Activated CD8-positive, alpha-beta memory T cell treated with anti-CD3 and anti-CD28 coated beads for 4 hours (primary cell): Measurements from ENCODE around the gene FAM193B.
"Not testable (repeated sequence)": the region's sequence is repeated elsewhere in the genome, so short reads cannot be mapped to it uniquely, and the experiment has no call there.

Experiments used
- DNase-seq, 2 donors: peaks; one replicate each; pipeline ENCODE4 v3.0.0-alpha.2; 2020; ENCODE audit warnings: low read depth in 2 of 2

The FAM193B gene

DNA sequence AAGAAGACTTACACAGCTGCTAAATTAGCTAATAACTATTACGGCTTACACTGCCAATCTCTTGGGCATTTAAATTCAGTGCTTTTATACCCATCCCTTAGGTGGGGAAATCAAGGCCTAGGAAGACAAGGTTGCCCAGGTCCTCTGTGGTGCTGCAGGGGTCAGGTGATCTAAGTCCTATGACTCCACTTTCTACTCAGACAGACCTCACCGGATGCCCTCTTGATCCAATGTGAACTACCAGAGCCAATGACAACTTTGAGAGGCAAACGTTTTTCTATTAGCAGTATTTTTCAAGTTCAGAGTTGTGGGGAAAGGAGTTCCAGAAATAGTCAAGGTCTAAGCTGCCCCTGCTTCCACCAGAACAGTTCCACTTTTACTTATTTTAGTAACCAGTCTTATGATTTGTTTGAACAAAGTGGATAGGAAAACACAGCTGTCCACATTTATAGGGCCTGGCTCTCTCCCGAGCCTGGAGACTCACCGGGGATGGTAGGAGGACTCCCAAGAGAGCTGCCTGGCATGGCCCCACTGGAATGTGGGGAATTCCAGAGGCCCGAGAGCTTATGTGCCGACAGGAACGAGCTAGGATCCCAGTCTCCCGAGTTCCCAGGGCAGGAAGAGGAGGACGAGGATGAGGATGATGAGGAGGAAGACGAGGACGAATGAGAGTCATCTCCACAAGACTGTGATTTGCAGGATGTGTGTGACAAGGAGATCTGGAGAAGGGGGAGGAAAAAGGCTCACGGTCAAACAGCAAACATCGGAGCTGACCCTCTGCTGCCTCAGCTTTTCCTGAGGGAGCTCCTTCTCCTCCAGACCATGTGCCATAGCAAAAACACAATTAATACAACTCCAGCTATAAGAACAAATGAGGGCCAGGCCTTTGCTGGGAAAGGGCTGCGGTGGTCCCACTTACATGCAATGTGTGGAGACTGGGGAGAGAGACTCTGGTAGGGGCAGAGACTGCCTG, 16.7 kb downstream of the FAM193B start:
- DNase-seq: no peak

DNA sequence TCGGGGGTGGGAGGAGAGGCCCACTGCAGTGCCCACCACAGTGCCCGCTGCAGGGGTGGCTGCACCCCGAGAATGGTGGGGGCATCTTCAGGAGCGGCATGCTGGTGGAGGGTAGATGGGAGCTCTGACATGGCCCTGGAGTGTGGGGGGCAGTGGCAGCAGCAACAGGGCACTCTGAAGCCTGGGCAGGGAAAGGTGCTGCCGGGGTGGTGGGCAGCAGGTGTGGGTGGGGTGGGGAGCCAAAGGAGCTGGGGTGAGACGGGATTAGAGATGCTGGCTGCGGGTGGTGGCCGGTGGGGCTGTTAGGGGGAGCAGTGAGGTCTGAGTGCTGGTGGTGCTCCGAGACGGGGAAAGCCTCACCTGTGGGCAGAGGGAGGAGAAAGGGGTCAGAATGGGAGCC, 18.0 kb downstream of the FAM193B start:
- no peak for DNase-seq

DNA sequence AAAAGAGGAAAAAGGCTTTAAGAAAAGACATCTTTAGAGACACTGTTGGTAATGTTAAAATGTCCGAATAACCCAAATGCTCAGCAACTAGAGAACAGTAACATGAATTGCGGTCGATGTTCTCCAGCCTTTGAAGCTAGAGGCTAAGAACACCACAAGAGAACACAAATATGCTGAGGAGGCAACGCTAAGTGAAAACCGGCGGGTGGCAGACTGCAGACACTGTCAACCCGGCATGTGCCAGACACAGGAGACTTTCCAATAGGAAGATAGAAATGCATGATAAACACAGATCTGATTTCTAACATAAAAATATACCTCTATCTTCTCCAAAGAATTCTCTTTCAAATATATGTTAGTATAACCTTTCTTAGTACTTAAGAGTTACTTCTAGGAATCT, 19.2 kb downstream of the FAM193B start:
- DNase-seq: no peak

DNA sequence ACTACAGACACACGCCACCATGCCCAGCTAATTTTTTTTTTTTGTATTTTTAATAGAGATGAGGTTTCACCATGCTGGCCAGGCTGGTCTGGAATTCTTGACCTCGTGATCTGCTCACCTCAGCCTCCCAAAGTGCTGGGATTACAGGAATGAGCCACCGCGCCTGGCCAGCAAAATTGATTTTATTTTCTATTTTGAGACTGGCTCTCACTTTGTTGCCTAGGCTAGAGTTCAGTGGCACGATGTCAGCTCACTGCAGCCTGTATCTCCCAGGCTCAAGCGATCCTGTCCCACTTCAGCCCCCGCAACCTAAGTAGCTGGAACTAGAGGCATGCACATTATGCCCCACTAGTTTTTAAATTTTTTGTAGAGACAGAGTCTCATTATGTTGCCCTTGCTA, 19.9 kb downstream of the FAM193B start:
- not testable (repeated sequence) for DNase-seq

DNA sequence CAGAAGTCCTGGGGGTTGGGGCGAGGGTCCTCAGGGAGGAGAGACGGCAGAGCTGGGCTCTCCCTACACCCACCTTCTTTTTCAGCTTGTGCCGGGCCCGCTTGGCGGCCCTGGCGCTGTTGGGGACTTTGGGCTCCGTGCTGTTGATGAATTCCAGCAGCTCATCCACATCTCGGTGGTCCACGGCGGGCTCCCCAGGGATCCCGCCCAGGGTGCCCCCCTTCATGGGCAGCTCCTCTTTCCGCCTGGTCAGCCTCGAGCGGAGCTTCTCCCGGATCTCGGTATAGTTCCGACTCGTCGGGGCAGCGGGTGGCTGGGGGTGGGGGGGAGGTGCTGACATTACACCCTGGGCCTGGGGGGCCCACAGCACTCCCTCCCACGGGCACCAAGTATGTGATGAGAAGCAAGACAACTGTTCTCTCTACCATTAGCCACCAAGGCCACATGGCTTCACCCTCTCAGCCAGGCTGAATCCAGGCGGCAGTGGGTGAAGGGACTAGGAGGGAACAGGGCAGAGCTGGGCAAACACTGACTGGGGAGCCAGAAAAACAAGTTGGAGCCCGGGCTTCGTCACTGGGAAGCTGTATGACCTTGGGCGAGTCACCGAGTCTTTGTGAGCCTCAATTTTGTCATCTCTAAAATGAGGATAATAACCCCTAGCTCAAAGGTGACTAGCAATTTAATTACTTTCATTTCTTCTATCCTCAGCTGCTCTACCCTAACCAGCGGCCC, 23.0 kb downstream of the FAM193B start:
- DNase-seq: no peak

DNA sequence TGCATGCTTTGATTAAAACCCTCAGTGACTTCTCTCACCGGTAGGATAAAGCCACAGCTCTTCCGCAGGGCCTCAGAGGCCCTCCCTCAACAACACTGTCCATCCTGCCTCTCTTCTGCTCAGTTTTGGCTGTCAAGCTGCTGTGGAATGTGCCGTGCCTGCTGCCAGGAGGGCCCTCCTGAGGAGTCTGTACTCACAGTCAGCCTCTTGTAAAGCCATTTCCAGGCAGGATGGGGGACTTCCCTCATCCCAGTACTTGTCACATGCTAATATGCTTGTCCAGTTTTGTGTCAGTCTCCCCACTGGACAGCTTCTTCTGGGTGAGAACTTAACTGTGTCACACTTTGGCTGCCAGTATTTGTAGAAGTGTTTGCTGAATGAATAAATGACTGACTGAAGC, 23.7 kb downstream of the FAM193B start:
- DNase-seq: no peak

DNA sequence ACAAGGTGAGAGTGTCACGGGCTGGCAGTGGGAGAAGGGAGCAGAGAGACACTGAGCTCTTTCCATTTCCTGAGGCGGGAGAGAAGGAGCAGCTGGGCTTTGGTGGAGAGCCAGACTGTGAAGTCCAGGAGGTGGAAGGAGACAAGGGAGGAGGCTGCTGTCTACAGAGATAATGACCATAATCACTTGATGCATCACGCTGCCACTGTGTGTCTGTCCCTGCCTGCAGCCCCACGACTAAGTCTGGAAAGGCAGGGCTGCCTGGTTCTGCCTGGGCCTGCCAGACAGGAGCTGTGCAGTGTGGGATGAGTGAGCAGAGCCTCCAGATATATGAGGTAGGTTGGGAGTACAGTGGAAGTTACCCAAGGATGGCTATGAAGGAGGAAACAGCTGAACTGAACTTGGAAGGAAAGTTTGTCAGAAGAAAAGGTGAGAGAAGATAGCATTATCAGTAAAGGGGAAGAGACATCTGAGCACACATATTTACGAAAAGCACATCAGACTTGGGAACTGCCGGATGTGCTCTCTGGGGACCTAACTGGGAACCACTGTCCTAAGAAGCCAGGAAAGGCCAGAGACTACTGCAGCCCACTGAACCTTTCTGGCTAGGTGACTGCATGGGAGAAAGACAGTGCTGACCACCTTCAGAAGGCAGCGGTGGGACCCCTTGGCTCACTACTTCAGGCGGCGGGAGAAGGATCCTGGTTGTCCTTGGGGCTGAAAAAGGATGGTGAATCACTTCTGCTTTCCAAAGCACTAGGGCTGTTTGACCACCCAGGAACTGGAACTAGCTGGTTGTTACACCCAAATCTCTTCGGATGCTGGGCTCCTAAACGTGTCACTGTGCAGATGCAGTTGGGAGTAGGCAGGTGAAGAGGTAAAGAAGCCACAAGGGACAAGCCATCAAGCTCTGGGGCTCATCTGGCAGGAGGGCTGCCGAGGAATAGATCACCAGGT, 24.8 kb downstream of the FAM193B start:
- DNase-seq: no peak

DNA sequence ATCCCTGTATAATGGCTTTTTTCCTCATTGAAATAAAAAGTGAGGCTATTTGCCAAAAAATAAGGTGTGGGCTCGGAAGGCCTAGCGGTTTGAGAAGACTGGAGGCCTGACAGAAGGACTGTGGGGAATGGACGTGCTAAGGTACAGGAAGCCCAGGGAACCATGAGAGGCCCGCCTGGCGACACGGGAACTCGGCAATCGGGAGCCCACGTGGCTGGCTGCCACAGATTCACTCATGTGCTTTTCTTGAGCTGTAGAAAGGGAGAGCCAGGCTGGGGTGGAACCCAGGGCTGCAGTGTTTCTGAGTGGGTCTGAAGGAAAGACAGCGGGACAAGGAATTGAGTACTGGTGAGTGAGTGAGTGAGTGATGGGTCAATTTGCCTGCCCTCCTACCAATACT, 25.7 kb downstream of the FAM193B start:
- DNase-seq: no peak

DNA sequence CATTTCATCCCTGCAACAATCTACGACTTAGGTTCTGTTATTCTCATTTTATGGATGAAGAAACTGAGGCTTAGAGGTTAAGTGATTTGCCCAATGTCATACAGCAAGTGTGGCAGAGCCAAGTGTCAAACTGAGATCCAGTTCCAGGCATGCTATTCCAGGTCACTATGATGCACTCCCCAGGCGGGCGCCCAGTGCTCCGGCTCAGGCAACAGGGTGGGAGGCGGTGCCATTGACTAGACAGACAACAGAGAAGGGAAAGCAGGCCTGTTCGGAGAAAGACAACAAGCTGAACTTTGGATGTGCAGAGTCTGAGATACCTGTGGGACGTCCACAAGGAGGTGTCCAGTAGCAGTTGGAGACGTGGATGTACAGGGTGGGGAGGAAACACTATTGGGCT, 26.8 kb downstream of the FAM193B start:
- DNase-seq: no peak

DNA sequence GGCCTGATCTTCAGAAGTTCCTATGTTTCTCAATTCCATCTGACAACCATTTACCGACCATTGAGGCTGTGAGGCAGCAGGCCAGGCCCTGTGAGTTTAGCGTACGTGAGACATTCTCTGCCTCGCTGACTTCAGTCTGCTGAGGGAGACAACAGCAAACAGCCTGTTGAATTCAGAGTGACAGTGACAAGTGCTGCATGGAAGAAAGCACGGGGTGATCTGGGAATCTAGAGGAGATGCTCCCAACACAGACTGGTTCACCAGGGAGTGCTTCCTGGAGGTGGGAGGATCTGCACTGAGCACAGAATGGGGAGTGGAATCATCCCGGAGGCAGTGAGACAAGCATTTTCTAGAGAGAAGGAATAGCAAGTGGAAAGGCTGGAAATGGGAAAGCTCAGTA, 27.6 kb downstream of the FAM193B start:
- DNase-seq: no peak

DNA sequence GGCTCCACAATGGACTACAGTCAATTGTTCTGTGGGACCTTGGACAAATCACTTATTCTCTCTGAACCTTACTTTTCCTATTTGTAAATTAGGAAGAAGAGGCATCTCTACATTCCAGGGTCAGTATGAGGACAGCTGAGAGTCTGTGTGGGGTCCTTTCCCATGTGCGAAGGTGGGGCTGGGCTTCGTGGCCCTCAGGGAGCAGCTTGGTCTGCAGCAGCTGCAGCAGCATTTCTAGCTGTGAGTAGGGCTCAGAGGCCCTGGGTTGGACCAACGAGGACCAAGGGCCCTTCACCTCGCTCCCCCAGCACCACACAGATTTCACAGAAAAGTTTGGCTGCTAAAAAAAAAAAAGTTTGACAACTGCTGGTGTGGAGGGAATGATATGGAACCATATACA, 28.2 kb downstream of the FAM193B start:
- DNase-seq: no peak

DNA sequence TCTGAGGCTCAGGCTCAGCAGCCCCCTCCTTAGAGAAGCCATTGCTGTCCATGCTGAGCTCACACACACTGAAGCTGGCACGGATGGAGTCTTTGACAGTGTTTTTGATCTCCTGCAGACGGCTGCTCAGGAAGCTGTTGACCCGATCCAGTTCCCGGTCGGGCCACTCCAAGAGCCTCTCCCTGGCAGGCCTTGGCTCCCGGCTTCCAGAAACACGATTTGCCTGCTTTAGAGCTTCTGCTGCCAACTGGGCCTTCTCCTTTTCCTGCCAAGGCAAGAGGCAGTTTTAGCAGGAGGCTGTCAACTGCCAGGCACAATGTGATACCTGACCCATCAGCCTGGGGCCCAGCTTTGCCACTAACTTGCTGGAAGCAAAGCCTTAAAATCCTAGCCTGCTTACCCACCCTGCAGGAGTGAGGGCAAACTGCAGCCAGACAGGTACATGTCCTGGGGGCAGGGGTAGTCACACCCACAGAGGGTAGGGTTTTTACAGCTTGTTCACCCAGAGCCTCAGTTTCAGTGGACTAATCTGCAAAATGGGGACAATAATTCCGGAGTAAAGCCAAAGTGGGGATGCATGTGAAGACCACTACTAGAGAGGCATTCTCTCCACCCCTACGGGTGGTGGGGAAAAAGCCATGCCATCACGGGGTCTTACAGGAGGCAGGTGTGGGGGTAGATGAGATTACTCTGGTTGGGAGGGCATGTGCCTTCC, 29.3 kb downstream of the FAM193B start:
- DNase-seq: no peak

DNA sequence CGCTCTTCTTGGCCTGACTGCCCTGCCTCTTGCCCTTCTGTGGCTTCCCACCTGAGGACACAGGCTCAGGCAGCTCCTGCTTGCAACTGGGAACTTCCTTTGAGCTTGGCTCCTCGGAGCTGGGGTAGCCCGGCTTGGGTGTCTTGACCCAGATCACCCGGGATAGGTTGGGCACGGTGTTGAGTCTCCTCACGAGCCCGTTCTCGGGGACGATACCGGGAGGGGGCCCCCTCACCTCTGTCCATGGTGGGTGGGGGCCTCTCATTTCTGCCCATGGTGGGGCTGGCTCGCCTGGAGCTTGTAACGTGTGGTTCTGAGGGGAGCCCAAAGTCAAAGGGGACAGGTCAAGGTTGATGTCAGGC, 29.8 kb downstream of the FAM193B start:
- DNase-seq: no peak

DNA sequence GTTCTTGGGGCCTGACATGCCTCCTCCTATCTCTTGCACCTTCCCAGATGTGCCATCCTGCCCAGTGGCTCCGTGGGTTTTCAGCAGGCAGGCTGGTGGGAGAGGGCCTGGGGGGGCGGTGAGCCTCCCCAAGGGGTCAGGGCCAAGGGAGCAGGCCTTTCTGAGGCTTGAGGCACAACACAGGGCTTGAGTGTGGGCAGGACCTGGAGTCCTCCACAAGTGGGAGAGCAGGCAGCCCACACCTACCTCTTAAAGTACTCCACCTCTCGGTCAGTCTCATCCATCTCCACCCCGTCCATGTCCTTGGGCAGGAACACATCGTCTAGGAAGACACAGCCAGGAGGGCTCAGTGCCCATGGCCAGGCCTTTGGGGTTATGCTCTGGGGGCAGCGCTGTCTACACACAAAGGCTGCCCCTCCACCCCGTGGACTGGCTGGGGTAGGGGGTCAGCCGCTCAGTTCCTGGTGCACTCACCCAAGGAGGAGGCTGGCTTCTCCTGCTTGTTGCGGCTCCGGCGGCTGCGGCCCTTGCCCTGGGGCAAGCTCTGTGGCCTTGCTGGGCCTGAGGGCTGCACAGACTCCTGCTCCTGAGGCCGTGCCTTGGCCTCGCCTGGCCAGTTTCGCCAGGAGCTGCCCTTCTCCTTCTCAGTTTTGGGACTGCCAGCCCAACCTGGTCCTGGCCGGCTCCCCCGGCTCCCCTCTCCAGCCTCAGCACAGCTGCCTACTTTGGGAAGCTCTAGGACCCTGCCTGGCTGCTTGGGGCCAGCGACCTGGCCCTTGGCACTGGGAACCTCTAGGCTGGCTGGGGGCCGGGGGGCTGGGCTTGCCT, 30.4 kb downstream of the FAM193B start:
- DNase-seq: no peak

DNA sequence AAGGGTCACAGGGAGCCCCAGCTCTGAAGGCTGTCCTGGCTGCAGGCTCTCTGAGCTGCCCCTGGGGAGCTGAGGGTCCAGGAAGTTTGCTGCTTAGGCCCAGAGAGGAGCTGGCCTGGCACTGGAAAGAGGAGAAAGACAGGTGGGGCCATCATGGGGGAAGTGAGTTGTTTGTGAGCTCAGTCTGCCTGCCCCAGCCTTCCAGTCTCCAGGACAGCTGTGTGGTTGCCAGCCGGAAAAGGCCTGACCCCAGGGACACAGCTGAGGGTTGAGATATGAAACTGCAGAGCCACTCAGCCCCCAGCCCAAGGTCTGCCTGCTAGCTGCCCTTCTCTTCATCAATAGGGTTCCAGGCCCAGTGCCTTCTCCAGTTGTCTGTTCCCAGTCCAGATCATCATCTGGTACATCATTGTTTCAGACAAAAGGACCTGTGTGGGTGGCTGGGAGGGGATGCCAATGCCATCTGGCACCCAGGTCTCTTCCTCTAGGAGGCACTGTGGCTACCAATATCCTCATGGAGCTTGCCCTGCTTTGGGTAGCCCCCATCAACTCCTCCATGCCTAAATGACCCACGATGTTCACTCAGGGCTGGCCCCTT, 33.3 kb downstream of the FAM193B start:
- DNase-seq: no peak

DNA sequence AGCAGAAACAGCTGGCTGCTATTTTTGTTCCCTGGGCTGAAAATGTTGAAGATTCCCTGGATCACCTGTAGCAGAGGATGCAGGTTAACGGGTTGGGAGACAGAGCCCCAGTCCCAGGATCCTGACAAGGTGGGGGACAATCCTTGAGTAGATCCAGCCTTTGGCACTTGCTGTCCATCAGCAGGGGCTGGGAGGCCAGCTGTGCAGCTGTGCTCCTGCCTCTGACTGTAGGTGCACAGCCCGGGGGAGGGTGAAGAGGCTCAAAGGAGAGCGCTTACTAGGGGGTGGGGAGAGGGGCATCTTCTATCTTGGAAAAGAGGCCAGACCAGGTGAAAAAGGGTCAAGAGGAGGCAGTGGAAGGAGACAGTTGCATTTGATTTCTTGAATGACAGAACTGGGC, 34.1 kb downstream of the FAM193B start:
- no peak for DNase-seq

DNA sequence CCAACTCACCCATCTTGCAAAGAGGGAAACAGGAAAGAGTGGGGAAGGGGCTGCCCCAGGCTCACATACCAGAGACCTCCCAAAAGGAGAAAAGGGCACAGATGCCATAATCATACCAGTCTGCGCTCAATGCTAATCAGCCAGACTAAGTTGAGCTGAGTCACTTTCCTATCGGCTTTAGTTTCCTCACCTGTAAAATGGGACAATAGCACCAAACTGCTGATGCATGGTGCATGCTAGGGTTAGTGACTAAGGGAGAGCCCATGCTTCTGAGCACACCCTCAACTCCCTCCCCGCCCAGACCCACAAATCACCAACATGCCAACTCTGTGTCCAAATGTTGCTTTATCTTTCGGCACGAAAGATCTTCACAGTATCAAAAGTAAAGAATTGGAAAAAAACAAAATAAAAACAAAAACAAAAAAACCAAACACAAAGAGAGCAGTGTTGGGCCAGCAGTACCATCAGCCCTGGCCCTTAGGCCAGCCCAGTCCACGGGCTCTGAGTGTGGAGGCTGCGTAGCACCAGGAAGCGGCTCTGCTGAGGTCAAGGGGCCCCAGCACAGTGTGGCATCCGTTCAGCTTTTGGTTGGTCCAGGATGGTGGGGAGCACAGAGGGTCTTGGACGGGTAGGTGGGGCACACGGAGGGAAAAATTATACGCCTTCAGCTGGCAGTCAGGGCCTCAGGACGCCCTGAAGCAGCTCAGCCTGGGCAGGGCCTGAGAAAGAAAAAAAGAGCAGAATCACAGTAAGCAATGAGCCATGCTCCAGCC, 34.7 kb downstream of the FAM193B start:
- no peak for DNase-seq

DNA sequence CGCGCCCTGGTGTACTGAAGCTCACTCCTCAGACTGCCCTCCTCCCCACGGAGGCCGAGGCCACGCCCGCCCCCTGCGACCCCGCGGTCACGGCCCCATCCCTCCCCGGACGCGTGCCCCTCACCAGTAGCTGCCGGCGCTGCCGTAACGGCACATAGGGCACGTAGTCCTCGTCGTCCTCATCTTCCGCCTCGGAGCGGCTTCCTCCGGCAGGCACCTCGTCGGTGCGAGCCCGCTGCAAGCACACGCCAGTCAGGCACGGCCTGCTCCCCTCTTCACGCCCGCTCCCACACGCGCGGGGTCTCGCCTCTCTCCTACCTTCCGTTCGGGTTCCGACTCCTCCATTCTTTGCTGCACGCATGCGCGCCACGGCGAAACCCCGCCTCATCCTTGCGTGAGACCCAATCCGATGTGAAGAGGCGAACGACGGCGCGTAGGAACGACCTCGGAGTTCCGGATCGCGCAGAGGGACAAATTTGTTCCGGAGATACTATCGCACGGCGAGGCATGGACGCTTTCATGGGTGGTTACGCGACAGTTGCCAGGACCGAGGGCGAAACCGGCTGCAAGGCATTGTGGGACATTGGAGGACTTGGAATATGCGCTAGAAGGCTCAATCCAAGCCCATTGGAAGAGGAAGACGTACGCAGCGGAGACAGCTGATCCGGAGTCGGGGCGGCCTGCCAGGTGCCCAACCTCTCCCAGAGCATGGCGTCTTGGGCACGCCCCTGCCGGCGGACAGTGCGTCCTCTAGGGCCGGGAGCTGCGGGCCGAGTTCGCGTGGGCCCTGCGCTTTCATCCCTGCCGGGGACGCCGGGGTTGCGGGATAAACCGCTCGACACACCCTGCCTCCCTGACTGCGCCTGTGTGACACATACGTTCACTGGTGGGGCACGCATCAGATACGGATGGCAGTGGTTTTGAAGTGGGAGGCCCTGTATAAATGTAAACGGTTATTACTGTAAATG, 37.5 kb downstream of the FAM193B start, which contains the start of gene DDX41:
Gene DDX41, minus strand, starts transcription at position 361 of the 968 bp plus-strand sequence. Its CDS starts 16 bp downstream, at position 345.
- DNase-seq: peak; percentile 89 to 90
